A673 (cell line): ENCODE data around the gene ANKRD49. TPM values are rescaled to one million over a fixed set of nuclear protein-coding genes. Genes with fewer than 3 reads are reported as not detected.

Source experiments
- BruUV-seq: library from RNA; stranded (reverse); fragments of 400-500 nt; replicated peaks from 2 replicates; lab custom pipeline; 2021; lab: Mats Ljungman, UMichigan
- CTCF ChIA-PET: fragments of 300-600 bp; sonication (Branson Sonifier 250); formaldehyde crosslinking; loops from one replicate; lab custom pipeline; 2022; ENCODE audit warnings: antibody characterized with exemption; lab: Charles Lee
- POLR2A ChIA-PET: fragments of 300-600 bp; sonication (Branson Sonifier 250); formaldehyde crosslinking; loops from one replicate; lab custom pipeline; 2022; ENCODE audit warnings: antibody characterized with exemption; ENCODE audit not compliant: low non-redundant PET; lab: Charles Lee
- DNase-seq: peaks from one replicate; pipeline ENCODE4 v3.0.0-alpha.2; 2015; ENCODE audit warnings: low spot score
- H3K27ac ChIP-seq: fragments of 200-600 bp; sonication (generic); 2 replicates; pipeline ENCODE4 v1.5.1; 2016; ENCODE audit warnings: mixed run types, low read depth, mild to moderate bottlenecking, mixed read lengths, antibody characterized with exemption, low read length; ENCODE audit not compliant: poor library complexity, severe bottlenecking
- H3K27me3 ChIP-seq: fragments of 200-600 bp; sonication (generic); replicated peaks from 2 replicates; pipeline ENCODE4 v1.6.1; 2017; ENCODE audit warnings: mixed run types, low read depth, mild to moderate bottlenecking, mixed read lengths, antibody characterized with exemption, low read length; ENCODE audit not compliant: insufficient read depth, poor library complexity
- H3K36me3 ChIP-seq: fragments of 200-600 bp; sonication (generic); 2 replicates; pipeline ENCODE4 v1.6.1; 2016; ENCODE audit warnings: mixed run types, mild to moderate bottlenecking, mixed read lengths, antibody characterized with exemption, low read length; ENCODE audit not compliant: insufficient read depth, poor library complexity, severe bottlenecking
- H3K4me1 ChIP-seq: fragments of 200-600 bp; sonication (generic); 2 replicates; pipeline ENCODE4 v1.6.1; 2017; ENCODE audit warnings: mixed run types, mild to moderate bottlenecking, mixed read lengths, antibody characterized with exemption, low read length; ENCODE audit not compliant: insufficient read depth, poor library complexity, severe bottlenecking
- H3K4me3 ChIP-seq: fragments of 200-600 bp; sonication (generic); 2 replicates; pipeline ENCODE4 v1.5.1; 2016; ENCODE audit warnings: low read depth, mixed run types, mild to moderate bottlenecking, mixed read lengths, low read length; ENCODE audit not compliant: poor library complexity, severe bottlenecking
- H3K9me3 ChIP-seq: fragments of 200-600 bp; sonication (generic); 2 replicates; pipeline ENCODE4 v1.6.1; 2016; ENCODE audit warnings: mixed run types, low read depth, mild to moderate bottlenecking, mixed read lengths, antibody characterized with exemption, low read length; ENCODE audit not compliant: poor library complexity, severe bottlenecking
- CTCF ChIP-seq: fragments of 300-800, 200-600 bp; sonication (generic); conservative IDR thresholded peaks from 2 replicates; pipeline ENCODE4 v1.5.1; 2017; ENCODE audit warnings: low read depth, mild to moderate bottlenecking, antibody characterized with exemption, low read length, moderate library complexity, mixed read lengths
- EZH2 ChIP-seq: fragments of 200-600 bp; sonication (generic); IDR thresholded peaks from 2 replicates; pipeline ENCODE4 v1.6.1; 2017; ENCODE audit warnings: borderline replicate concordance, low read depth, mild to moderate bottlenecking, mixed read lengths, antibody characterized with exemption, low read length; ENCODE audit not compliant: poor library complexity, severe bottlenecking
- intact Hi-C: fragments of 100-400 bp; cut with micrococcal nuclease; formaldehyde crosslinking; loops from one replicate; pipeline ENCODE4 v1.10.0; 2022; ENCODE audit not compliant: unreplicated experiment
- microRNA-seq: library from miRNA; unstranded; fragments of <30 nt; microRNA quantifications from one replicate; pipeline ENCODE4 v1.2.0, GENCODE V29; 2021
- total RNA-seq: library from RNA; stranded (reverse); gene quantifications from 2 replicates; pipeline ENCODE4 v1.2.3, GENCODE V29; 2021

The ANKRD49 gene
- total RNA-seq, 1 experiment from 2014 or later = 15.5 TPM

GRCh38 chr11:94546886-94547285 is 53.1 kb downstream of the ANKRD49 start:
- Histone ChIP-seq H3K4me3 (peak overlapping the region; percentile 73), H3K36me3 (peaks cover 7% of the 10 kb centered on the region), H3K27me3 (no peaks in the 10 kb centered on the region), H3K4me1 (peaks cover 26% of the 10 kb centered on the region), H3K27ac (no peak overlapping the region), H3K9me3 (no peaks in the 10 kb centered on the region)
- POLR2A ChIA-PET = no interaction called here
- no peak for TF ChIP-seq EZH2
- peak; percentile 19; the same call in 1 of the 2 replicates for TF ChIP-seq CTCF
- BruUV-seq = no TSS peak
- CTCF ChIA-PET = no interaction called here
- intact Hi-C loops = no loop called here
- DNase-seq = peak; percentile 43

GRCh38 chr11:94549146-94549545 is 55.4 kb downstream of the ANKRD49 start:
- H3K9me3 ChIP-seq = no peaks in the 10 kb centered on the region
- H3K27me3 ChIP-seq = no peaks in the 10 kb centered on the region
- CTCF ChIA-PET = no interaction called here
- POLR2A ChIA-PET = no interaction called here
- intact Hi-C loops = no loop called here
- H3K4me1 ChIP-seq = peaks cover 26% of the 10 kb centered on the region
- no TSS peak for BruUV-seq
- H3K27ac ChIP-seq = no peak overlapping the region
- TF ChIP-seq EZH2 (no peak), CTCF (no peak)
- H3K4me3 ChIP-seq = no peak overlapping the region
- no peak for DNase-seq
- peaks cover 7% of the 10 kb centered on the region for H3K36me3 ChIP-seq

Small RNA genes within 50 kb of the gene (microRNA-seq; reads per million reads assigned to microRNA genes)
- 96.8 reads per million, percentile 64 among the genes with 10 or more reads in this experiment for gene MIR548L

Other genes with a start within 250 kb of the ANKRD49 start
- not detected in 2 replicates for gene IZUMO1R, start 189.4 kb upstream of the ANKRD49 start, total RNA-seq
- gene GPR83, start 92.6 kb upstream of the ANKRD49 start, total RNA-seq = 0.06 TPM in 1 of 2 replicates, not detected in the other
- gene MRE11, start 140 bp upstream of the ANKRD49 start, total RNA-seq = 42.6 and 44.7 TPM in 2 replicates
- not detected in 2 replicates for gene C11orf97, start 18.5 kb downstream of the ANKRD49 start, total RNA-seq
- gene FUT4, start 49.9 kb downstream of the ANKRD49 start, total RNA-seq = 6.8 and 7.7 TPM in 2 replicates
- 1.6 and 2.5 TPM in 2 replicates for gene PIWIL4, start 73.4 kb downstream of the ANKRD49 start, total RNA-seq